Measurements from ENCODE around the gene EN1.

- no peak for TF ChIP-seq CTCF (IDR thresholded peaks at IDR 0.05; ENCODE audit: insufficient read depth, low read length)
- no peak for TF ChIP-seq GABPA (IDR thresholded peaks at IDR 0.05; ENCODE audit: low read depth)
- TF ChIP-seq, protein P1, sequence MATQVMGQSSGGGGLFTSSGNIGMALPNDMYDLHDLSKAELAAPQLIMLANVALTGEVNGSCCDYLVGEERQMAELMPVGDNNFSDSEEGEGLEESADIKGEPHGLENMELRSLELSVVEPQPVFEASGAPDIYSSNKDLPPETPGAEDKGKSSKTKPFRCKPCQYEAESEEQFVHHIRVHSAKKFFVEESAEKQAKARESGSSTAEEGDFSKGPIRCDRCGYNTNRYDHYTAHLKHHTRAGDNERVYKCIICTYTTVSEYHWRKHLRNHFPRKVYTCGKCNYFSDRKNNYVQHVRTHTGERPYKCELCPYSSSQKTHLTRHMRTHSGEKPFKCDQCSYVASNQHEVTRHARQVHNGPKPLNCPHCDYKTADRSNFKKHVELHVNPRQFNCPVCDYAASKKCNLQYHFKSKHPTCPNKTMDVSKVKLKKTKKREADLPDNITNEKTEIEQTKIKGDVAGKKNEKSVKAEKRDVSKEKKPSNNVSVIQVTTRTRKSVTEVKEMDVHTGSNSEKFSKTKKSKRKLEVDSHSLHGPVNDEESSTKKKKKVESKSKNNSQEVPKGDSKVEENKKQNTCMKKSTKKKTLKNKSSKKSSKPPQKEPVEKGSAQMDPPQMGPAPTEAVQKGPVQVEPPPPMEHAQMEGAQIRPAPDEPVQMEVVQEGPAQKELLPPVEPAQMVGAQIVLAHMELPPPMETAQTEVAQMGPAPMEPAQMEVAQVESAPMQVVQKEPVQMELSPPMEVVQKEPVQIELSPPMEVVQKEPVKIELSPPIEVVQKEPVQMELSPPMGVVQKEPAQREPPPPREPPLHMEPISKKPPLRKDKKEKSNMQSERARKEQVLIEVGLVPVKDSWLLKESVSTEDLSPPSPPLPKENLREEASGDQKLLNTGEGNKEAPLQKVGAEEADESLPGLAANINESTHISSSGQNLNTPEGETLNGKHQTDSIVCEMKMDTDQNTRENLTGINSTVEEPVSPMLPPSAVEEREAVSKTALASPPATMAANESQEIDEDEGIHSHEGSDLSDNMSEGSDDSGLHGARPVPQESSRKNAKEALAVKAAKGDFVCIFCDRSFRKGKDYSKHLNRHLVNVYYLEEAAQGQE (IDR thresholded peaks at IDR 0.05; ENCODE audit: insufficient replicate concordance, low read depth), result no peak
Measured at GRCh38 chr2:118833716-118834439, 13.6 kb downstream of the EN1 start.

Measured in HL-60 (cell line).